Purkinje cell (primary cell): ENCODE results near the gene NANOS1. TPM values are rescaled to one million over a fixed set of nuclear protein-coding genes. Genes with fewer than 3 reads are reported as not detected.

Experiments used
- polyA plus RNA-seq: library from polyadenylated mRNA; unstranded; fragments of >200 nt; fragmentation: Nextera tagmentation; gene quantifications from 2 replicates; pipeline ENCODE4 v1.2.1, GENCODE V29; 2014

NANOS1 gene
- 1.4 and 1.6 TPM in 2 replicates for polyA plus RNA-seq

GRCh38 chr10:119029613-119030420 lies at the start of gene NANOS1:
NANOS1 (plus strand) TSS chr10:119029714; CDS start chr10:119029802, 88 bp downstream.

GRCh38 chr10:119080521-119081259 lies 51.2 kb downstream of the NANOS1 start, which contains the start of gene EIF3A:
EIF3A (minus strand) TSS chr10:119080817; CDS start chr10:119080676, 141 bp downstream.

Other genes with a start within 250 kb of the NANOS1 start
- 47.4 and 48.9 TPM in 2 replicates for gene EIF3A, start 51.1 kb downstream of the NANOS1 start, polyA plus RNA-seq
- gene DENND10, start 74.4 kb downstream of the NANOS1 start, polyA plus RNA-seq: 42.3 and 45.5 TPM in 2 replicates
- 18.5 and 34.2 TPM in 2 replicates for gene SFXN4, start 136.0 kb downstream of the NANOS1 start, polyA plus RNA-seq
- 367 and 481 TPM in 2 replicates for gene PRDX3, start 149.1 kb downstream of the NANOS1 start, polyA plus RNA-seq
- 1.0 TPM in 2 replicates for gene GRK5, start 177.9 kb downstream of the NANOS1 start, polyA plus RNA-seq